WI38 (cell line): ENCODE measurements around the gene WDR83.

ENCODE experiments used
- H3K4me3 ChIP-seq: 2 replicates; pipeline ENCODE4 v1.5.1; 2011; ENCODE audit warnings: low read depth, mild to moderate bottlenecking, control low read depth, low read length
- TF ChIP-seq, protein P1 (sequence below): IDR thresholded peaks from 2 replicates; pipeline ENCODE4 v1.5.1; 2012; ENCODE audit warnings: low read depth, mild to moderate bottlenecking, control low read depth, low read length

Gene WDR83

DNA sequence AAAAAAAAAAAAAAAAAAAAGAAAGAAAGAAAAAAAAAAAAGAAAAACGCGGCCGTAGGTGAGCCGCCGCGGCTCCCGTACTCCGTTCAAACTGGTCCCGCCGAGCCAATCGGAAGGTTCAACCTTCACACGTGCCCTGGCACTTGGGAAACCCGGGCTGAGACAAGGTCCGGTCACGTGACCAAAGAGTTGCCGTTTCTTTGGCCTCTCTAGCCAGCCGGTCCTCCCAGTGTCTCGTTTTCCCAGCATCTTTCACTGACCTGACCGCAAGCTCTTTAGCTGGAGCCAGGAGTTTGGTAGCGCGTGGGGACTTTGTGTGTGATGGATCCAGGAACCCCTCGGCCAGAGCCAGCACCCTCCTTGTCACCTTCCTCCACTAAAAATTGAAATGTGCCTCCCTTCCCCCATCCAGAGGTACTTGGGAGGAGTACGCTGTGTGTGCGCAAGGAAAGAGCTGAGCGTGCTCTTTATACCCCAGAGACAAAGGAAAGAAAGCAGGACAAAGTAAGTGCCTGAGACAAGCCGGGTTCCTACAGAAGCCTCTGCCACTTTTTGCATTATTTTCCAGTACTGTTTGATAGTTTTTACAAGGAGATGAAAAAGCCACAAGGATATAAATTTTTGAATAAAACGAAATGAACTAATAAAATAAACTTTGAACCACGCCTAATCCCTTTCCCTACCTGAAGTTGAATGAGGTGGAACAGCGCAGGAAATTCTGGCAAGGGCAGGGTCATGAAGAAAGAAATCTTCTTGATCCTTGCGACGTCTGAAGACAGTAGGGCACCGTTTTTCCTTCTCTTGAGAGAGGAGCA, 56.2 kb downstream of the WDR83 start:
- TF ChIP-seq, protein P1, sequence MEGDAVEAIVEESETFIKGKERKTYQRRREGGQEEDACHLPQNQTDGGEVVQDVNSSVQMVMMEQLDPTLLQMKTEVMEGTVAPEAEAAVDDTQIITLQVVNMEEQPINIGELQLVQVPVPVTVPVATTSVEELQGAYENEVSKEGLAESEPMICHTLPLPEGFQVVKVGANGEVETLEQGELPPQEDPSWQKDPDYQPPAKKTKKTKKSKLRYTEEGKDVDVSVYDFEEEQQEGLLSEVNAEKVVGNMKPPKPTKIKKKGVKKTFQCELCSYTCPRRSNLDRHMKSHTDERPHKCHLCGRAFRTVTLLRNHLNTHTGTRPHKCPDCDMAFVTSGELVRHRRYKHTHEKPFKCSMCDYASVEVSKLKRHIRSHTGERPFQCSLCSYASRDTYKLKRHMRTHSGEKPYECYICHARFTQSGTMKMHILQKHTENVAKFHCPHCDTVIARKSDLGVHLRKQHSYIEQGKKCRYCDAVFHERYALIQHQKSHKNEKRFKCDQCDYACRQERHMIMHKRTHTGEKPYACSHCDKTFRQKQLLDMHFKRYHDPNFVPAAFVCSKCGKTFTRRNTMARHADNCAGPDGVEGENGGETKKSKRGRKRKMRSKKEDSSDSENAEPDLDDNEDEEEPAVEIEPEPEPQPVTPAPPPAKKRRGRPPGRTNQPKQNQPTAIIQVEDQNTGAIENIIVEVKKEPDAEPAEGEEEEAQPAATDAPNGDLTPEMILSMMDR = no peak
- H3K4me3 ChIP-seq = peak overlapping the region; percentile 86

DNA sequence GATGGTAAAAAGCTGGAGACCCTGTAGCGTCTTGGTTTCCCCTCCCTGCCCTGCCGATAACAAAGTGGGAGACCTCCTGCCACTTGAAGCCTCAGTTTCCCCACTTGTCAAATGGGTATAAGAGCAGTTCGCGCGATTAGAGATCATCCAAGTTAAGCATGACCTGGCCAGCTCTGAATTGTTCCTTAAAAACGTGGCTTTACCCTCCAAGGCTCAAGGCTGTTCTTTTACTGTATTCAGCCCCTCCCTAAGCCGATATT, 56.7 kb downstream of the WDR83 start:
- H3K4me3 ChIP-seq = peak overlapping the region; percentile 86
- TF ChIP-seq, protein P1 = no peak

DNA sequence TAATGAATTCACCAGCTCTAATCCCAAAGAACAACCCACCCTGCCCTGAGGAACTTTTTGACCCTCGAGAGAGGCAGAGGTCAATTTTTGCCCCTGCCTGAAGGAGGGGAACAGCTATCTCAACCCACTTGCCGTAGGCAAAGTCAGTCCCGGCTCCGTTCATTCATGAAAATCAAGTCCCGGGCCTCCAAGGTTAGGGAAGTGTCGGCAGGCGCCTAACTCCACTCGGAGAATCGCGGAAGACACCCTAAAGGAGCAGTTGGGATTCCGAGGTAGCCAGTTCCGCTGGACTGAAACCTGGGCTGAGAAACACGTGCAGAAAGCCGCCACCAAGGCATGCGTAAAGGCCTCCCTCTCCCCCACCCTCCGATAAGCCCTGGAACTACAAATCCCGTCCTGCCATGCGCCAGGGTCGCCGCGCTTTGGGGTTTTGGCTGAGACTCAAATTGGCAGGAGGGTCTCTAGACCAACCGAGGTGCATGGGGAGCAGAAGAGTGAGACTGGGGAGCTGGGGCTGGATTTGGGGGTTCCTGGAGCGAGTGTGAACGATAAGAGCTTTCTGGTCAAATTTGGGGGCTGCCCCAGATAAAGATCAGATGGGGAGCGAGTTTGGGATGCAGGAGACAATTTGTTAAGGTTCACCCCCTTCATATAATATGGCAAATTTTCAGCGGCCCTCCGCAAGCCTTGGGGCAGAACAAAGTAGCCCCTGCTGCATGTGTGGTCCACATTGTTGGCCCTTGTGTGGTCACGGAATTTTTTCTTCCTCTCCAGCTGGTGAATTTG, 57.2 kb downstream of the WDR83 start, which contains the start of gene TNPO2:
TSS of gene TNPO2 (minus strand) at position 292 of the 786 bp plus-strand sequence. CDS start 2,955 bp downstream, outside the sequence.
- TF ChIP-seq, protein P1 = no peak
- H3K4me3 ChIP-seq = peak within 1 kb of the TSS; percentile 86
